H1 (cell line): Measurements from ENCODE around the gene HS3ST5. TPM values are rescaled to one million over a fixed set of nuclear protein-coding genes. Genes with fewer than 3 reads are reported as not detected.

ENCODE experiments used
- CTCF ChIA-PET: fragments of 300-600 bp; sonication (Branson Sonifier 250); formaldehyde crosslinking; loops from one replicate; lab custom pipeline; 2021; ENCODE audit not compliant: partially characterized antibody; lab: Charles Lee
- POLR2A ChIA-PET: fragments of 300-600 bp; sonication (Branson Sonifier 250); formaldehyde crosslinking; loops from one replicate; lab custom pipeline; 2021; ENCODE audit warnings: inconsistent platforms; ENCODE audit not compliant: partially characterized antibody; lab: Charles Lee
- DNase-seq, 2 experiments: peaks; one replicate each; pipeline versions ENCODE4 v3.0.0 to v3.0.0-alpha.2; 2010 to 2022; ENCODE audit warnings: low spot score in 2 of 2, low read depth in 1 of 2, mixed read lengths in 1 of 2
- FAIRE-seq: peaks from 2 replicates; lab custom pipeline; 2011; peaks lifted over from hg19 to GRCh38; lab: Jason Lieb, UNC
- H2AFZ ChIP-seq: 2 replicates; pipeline ENCODE4 v1.8.1; 2012; ENCODE audit warnings: low read length, inconsistent platforms
- H2AK5ac ChIP-seq: 2 replicates; pipeline ENCODE4 v1.6.1; 2013; ENCODE audit warnings: low read depth, low read length
- H2BK120ac ChIP-seq: replicated peaks from 2 replicates; pipeline ENCODE3; 2013; ENCODE audit warnings: low read depth, low read length, inconsistent platforms
- H2BK12ac ChIP-seq: 2 replicates; pipeline ENCODE4 v1.6.1; 2013; ENCODE audit warnings: low read depth, low read length
- H2BK15ac ChIP-seq: 2 replicates; pipeline ENCODE4 v1.6.1; 2013; ENCODE audit warnings: low read length
- H2BK20ac ChIP-seq: 2 replicates; pipeline ENCODE4 v1.6.1; 2013; ENCODE audit warnings: low read length
- H2BK5ac ChIP-seq: 2 replicates; pipeline ENCODE4 v1.6.1; 2013; ENCODE audit warnings: low read depth, low read length
- H3K14ac ChIP-seq: 2 replicates; pipeline ENCODE4 v1.6.1; 2013; ENCODE audit warnings: inconsistent platforms; ENCODE audit not compliant: insufficient read length
- H3K18ac ChIP-seq: 2 replicates; pipeline ENCODE4 v1.6.1; 2013; ENCODE audit warnings: low read length; ENCODE audit errors: extremely low read depth
- H3K23ac ChIP-seq: 2 replicates; pipeline ENCODE4 v1.6.1; 2013; ENCODE audit warnings: inconsistent platforms; ENCODE audit not compliant: insufficient read length
- H3K23me2 ChIP-seq: 2 replicates; pipeline ENCODE4 v1.6.1; 2013; ENCODE audit warnings: low read depth, low read length
- H3K27ac ChIP-seq: 2 replicates; pipeline ENCODE4 v1.6.1; 2011; ENCODE audit warnings: low read depth, low read length, inconsistent platforms
- H3K27me3 ChIP-seq, 4 experiments: replicated peaks in 1 of 4; 1 replicate in 1 of 4; 2 replicates in 3 of 4; pipeline versions ENCODE4 v1.6.1 to v1.8.1; 2011 to 2013; ENCODE audit warnings: low read length in 3 of 4, mild to moderate bottlenecking in 3 of 4, inconsistent platforms in 2 of 4, mixed read lengths in 2 of 4, moderate library complexity in 1 of 4; ENCODE audit not compliant: control insufficient read depth in 3 of 4, insufficient read depth in 3 of 4; ENCODE audit errors: extremely low read depth in 1 of 4
- H3K36me3 ChIP-seq, 4 experiments: 2 replicates each; pipeline versions ENCODE4 v1.6.1 to v1.8.1; 2011 to 2013; ENCODE audit warnings: mild to moderate bottlenecking in 4 of 4, low read length in 3 of 4, moderate library complexity in 2 of 4, control low read depth in 1 of 4, inconsistent platforms in 1 of 4; ENCODE audit not compliant: insufficient read depth in 4 of 4, control insufficient read depth in 2 of 4
- H3K4ac ChIP-seq: replicated peaks from 2 replicates; pipeline ENCODE3; 2013; ENCODE audit warnings: low read length, low read depth, mixed read lengths, inconsistent platforms; ENCODE audit not compliant: insufficient read length
- H3K4me1 ChIP-seq, 4 experiments: replicated peaks in 1 of 4; 1 replicate in 1 of 4; 2 replicates in 3 of 4; pipeline versions ENCODE4 v1.6.1 to v1.8.1; 2011 to 2013; ENCODE audit warnings: low read length in 3 of 4, inconsistent platforms in 2 of 4, mixed read lengths in 1 of 4; ENCODE audit not compliant: insufficient read depth in 4 of 4, control insufficient read depth in 3 of 4
- H3K4me2 ChIP-seq, 2 experiments: 2 replicates each; pipeline versions ENCODE4 v1.6.1 to v1.8.1; 2011 to 2013; ENCODE audit warnings: low read depth in 2 of 2, low read length in 2 of 2, control low read depth in 1 of 2, inconsistent platforms in 1 of 2, mild to moderate bottlenecking in 1 of 2; ENCODE audit not compliant: insufficient read depth in 1 of 2
- H3K4me3 ChIP-seq, 4 experiments: fragments of 200-600, 300-600 bp in 1 of 4; sonication (generic), shearing (Covaris generic), sonication (Bioruptor Twin) in 1 of 4; 2 replicates each; pipeline versions ENCODE4 v1.5.1 to v1.8.1; 2011 to 2016; ENCODE audit warnings: low read length in 4 of 4, low read depth in 3 of 4, control low read depth in 2 of 4, inconsistent platforms in 2 of 4, mild to moderate bottlenecking in 2 of 4, mixed read lengths in 1 of 4, moderate library complexity in 1 of 4; ENCODE audit not compliant: insufficient read depth in 2 of 4; ENCODE audit errors: extremely low read depth in 1 of 4
- H3K56ac ChIP-seq: replicated peaks from 2 replicates; pipeline ENCODE3; 2013; ENCODE audit warnings: low read depth, mild to moderate bottlenecking, mixed read lengths, low read length, inconsistent platforms; ENCODE audit not compliant: insufficient read length
- H3K79me1 ChIP-seq: 2 replicates; pipeline ENCODE4 v1.6.1; 2013; ENCODE audit warnings: low read depth, low read length, control low read depth
- H3K79me2 ChIP-seq, 2 experiments: 2 replicates each; pipeline versions ENCODE4 v1.6.1 to v1.8.1; 2012 to 2013; ENCODE audit warnings: low read length in 2 of 2, mild to moderate bottlenecking in 2 of 2, inconsistent platforms in 1 of 2; ENCODE audit not compliant: insufficient read depth in 2 of 2, control insufficient read depth in 1 of 2
- H3K9ac ChIP-seq, 4 experiments: replicated peaks in 1 of 4; 1 replicate in 1 of 4; 2 replicates in 3 of 4; pipeline versions ENCODE4 v1.6.1 to v1.8.1; 2011 to 2013; ENCODE audit warnings: low read depth in 3 of 4, low read length in 3 of 4, control low read depth in 2 of 4, mild to moderate bottlenecking in 2 of 4, moderate library complexity in 2 of 4, inconsistent platforms in 1 of 4; ENCODE audit errors: extremely low read depth in 1 of 4
- H3K9me3 ChIP-seq, 2 experiments: 2 replicates each; pipeline versions ENCODE4 v1.6.1 to v1.8.1; 2012 to 2013; ENCODE audit warnings: mild to moderate bottlenecking in 2 of 2, moderate library complexity in 2 of 2, control low read depth in 1 of 2, inconsistent platforms in 1 of 2, low read depth in 1 of 2, low read length in 1 of 2, mixed read lengths in 1 of 2; ENCODE audit not compliant: insufficient read depth in 2 of 2
- H4K20me1 ChIP-seq, 2 experiments: replicated peaks in 1 of 2; 2 replicates each; pipeline versions ENCODE3 to v1.8.1; 2011 to 2013; ENCODE audit warnings: inconsistent platforms in 2 of 2, low read length in 2 of 2, mild to moderate bottlenecking in 1 of 2; ENCODE audit not compliant: insufficient read depth in 2 of 2, control insufficient read depth in 1 of 2
- H4K5ac ChIP-seq: 2 replicates; pipeline ENCODE4 v1.6.1; 2013; ENCODE audit warnings: low read length, low read depth, mixed read lengths, inconsistent platforms; ENCODE audit not compliant: insufficient read length
- H4K8ac ChIP-seq: 2 replicates; pipeline ENCODE4 v1.8.0; 2013; ENCODE audit warnings: mild to moderate bottlenecking, moderate library complexity, low read length, inconsistent platforms; ENCODE audit not compliant: insufficient read depth; ENCODE audit errors: extremely low read depth
- H4K91ac ChIP-seq: replicated peaks from 2 replicates; pipeline ENCODE3; 2013; ENCODE audit warnings: low read length, mixed read lengths, inconsistent platforms; ENCODE audit not compliant: insufficient read length
- CBX5 ChIP-seq: fragments of 300-800, 300-1000 bp; sonication (generic); IDR thresholded peaks from 2 replicates; pipeline ENCODE4 v1.7.1; 2016; ENCODE audit warnings: antibody characterized with exemption, low read length, low read depth
- EP300 ChIP-seq, 2 experiments: IDR thresholded peaks; 1 replicate in 1 of 2; 2 replicates in 1 of 2; pipeline ENCODE4 v1.6.1; 2011 to 2012; ENCODE audit warnings: low read depth in 2 of 2, low read length in 2 of 2, mild to moderate bottlenecking in 2 of 2, borderline replicate concordance in 1 of 2, inconsistent platforms in 1 of 2, moderate library complexity in 1 of 2
- GABPA ChIP-seq: IDR thresholded peaks from 2 replicates; pipeline ENCODE4 v1.6.1; 2011; ENCODE audit warnings: mild to moderate bottlenecking, low read length, moderate library complexity, borderline replicate concordance; ENCODE audit not compliant: insufficient read depth
- KDM4A ChIP-seq: IDR thresholded peaks from one replicate; pipeline ENCODE4 v1.7.1; 2012; ENCODE audit warnings: low read depth, mild to moderate bottlenecking, moderate library complexity, low read length, inconsistent platforms; ENCODE audit not compliant: severe bottlenecking
- RBBP5 ChIP-seq: IDR thresholded peaks from 2 replicates; pipeline ENCODE4 v1.7.1; 2012; ENCODE audit warnings: low read depth, mild to moderate bottlenecking, inconsistent platforms, low read length, moderate library complexity, borderline replicate concordance
- SP1 ChIP-seq: IDR thresholded peaks from 2 replicates; pipeline ENCODE4 v1.6.1; 2011; ENCODE audit warnings: low read depth, low read length
- TBP ChIP-seq: IDR thresholded peaks from 2 replicates; pipeline ENCODE4 v1.6.1; 2011; ENCODE audit warnings: low read depth, low read length, improper control_type of control experiment
- ZNF274 ChIP-seq: IDR thresholded peaks from 2 replicates; pipeline ENCODE4 v1.7.0; 2012; ENCODE audit warnings: low read length, borderline replicate concordance; ENCODE audit errors: extremely low read depth
- WGBS, 2 experiments: shearing (Covaris generic) in 1 of 2; methylation state at CpG; one replicate each; pipeline versions ENCODE4 v1.1.6 to v1.1.7; 2013 to 2015; ENCODE audit warnings: low lambda C conversion rate in 2 of 2, mixed read lengths in 2 of 2, inconsistent platforms in 1 of 2, low coverage in 1 of 2, missing lambda C conversion rate in 1 of 2; ENCODE audit not compliant: insufficient replicate concordance in 2 of 2, insufficient coverage in 1 of 2, insufficient read length in 1 of 2; ENCODE audit errors: extremely low coverage in 1 of 2, missing lambda C conversion rate in 1 of 2; 5-methylcytosine and 5-hydroxymethylcytosine counted together
- polyA plus RNA-seq, 7 experiments: library from polyadenylated mRNA; depleted of rRNA in 3 of 7; stranded (reverse) in 5 of 7; unstranded in 2 of 7; fragments of >200 nt in 5 of 7; fragments of 200-250 nt in 2 of 7; gene quantifications; 1 replicate in 5 of 7; 2 replicates in 1 of 7; 4 replicates in 1 of 7; pipeline versions ENCODE4 v1.2.1 to v1.2.3, GENCODE V29; 2011 to 2013; ENCODE audit warnings: missing spikeins in 2 of 7, mixed read lengths in 2 of 7
- total RNA-seq: library from RNA; stranded (reverse); fragmentation: NEBNext Ultra II Directional; extraction: Animal tissue kit (Norgen Biotek cat#: 25700); gene quantifications from 2 replicates; pipeline ENCODE4 v1.2.1, GENCODE V29; 2021
- TF ChIP-seq, protein P1 (sequence below): IDR thresholded peaks from 2 replicates; pipeline ENCODE4 v1.6.1; 2012; ENCODE audit warnings: inconsistent platforms
- TF ChIP-seq, protein P2 (sequence below), 3 experiments: IDR thresholded peaks; 1 replicate in 2 of 3; 2 replicates in 1 of 3; pipeline versions ENCODE4 v1.5.1 to v1.6.1; 2011; ENCODE audit warnings: low read length in 3 of 3, mild to moderate bottlenecking in 3 of 3, inconsistent platforms in 2 of 3, low read depth in 1 of 3, moderate library complexity in 1 of 3; ENCODE audit not compliant: insufficient read depth in 1 of 3; ENCODE audit errors: control extremely low read depth in 1 of 3

The HS3ST5 gene
- total and polyA plus RNA-seq, 2 of the 8 experiments (the other 6 are each of a cell fraction or from before 2014, with no cell fraction given) = 1.2 to 9.9 TPM

DNA sequence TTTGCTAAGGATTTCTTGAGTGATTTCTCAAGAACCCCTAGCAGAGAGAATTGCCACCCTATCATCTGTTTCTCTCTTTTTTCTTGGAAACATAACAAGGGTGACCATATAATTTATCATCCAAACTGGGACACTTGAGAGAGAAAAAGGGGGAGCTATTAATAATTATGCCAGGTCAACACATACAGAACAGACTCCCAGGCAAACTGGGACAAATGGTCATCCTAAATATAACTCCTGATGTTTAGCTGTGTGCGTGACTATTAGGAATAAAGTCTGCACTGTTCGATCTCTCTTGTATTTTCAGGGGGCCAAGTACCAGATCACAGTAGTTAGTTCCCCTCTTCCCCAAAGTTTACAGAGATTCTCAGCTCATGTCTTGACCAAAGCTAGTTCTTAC lies 11.7 kb upstream of the HS3ST5 start:
- CTCF ChIA-PET = interaction anchor here (0.9 kb wide), 1 partner anchor 11 kb away, joined by 6 read pairs; the partner anchor contains the start of gene HS3ST5
- Histone ChIP-seq H2BK20ac (no peak overlapping the region), H2AK5ac (no peak overlapping the region), H3K23ac (no peak overlapping the region), H3K4me3 (no peak overlapping the region), H3K23me2 (no peaks in the 10 kb centered on the region), H3K4ac (no peak overlapping the region), H4K5ac (no peak overlapping the region), H4K8ac (no peak overlapping the region), H3K14ac (no peak overlapping the region), H3K79me2 (no peaks in the 10 kb centered on the region; a peak in 1 of 4 replicates), H2BK120ac (no peak overlapping the region), H3K18ac (no peak overlapping the region), H3K9ac (no peak overlapping the region), H3K79me1 (no peaks in the 10 kb centered on the region), H3K9me3 (0 out of 4 replicates have a peak, but pooled peaks cover 0 to 2% of the 10 kb centered on the region in 2 experiments), H2BK5ac (no peak overlapping the region), H2BK15ac (no peak overlapping the region), H3K27me3 (no peaks in the 10 kb centered on the region), H2BK12ac (no peak overlapping the region), H3K56ac (no peak overlapping the region), H4K91ac (no peak overlapping the region), H3K36me3 (peaks cover 0 to 4% (median 0%) of the 10 kb centered on the region in 4 experiments; a peak in 1 of 8 replicates), H4K20me1 (no peaks in the 10 kb centered on the region), H3K4me2 (no peak overlapping the region), H2AFZ (no peak overlapping the region), H3K4me1 (no peaks in the 10 kb centered on the region), H3K27ac (no peak overlapping the region)
- no peak for FAIRE-seq
- 95% methylated on average over 2 of the region's 2 CpGs; no CpG with 5 or more reads in 1 of the 2 experiments for WGBS, 2 experiments
- POLR2A ChIA-PET = interaction anchor here (0.7 to 1.3 kb wide), 3 partner anchors 31 to 60 kb away, joined by 3 to 4 read pairs (median 3); no protein-coding TSS in a partner anchor
- DNase-seq = no peak
- TF ChIP-seq EP300 (IDR thresholded peaks at IDR 0.05; ENCODE audit: borderline replicate concordance in 1 of 2, low read depth in 2 of 2, low read length in 2 of 2) = no peak
- no peak for TF ChIP-seq CBX5
- TF ChIP-seq GABPA = no peak
- TF ChIP-seq SP1 = no peak
- TF ChIP-seq, protein P1, sequence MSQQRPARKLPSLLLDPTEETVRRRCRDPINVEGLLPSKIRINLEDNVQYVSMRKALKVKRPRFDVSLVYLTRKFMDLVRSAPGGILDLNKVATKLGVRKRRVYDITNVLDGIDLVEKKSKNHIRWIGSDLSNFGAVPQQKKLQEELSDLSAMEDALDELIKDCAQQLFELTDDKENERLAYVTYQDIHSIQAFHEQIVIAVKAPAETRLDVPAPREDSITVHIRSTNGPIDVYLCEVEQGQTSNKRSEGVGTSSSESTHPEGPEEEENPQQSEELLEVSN = no peak
- TF ChIP-seq KDM4A = no peak
- TF ChIP-seq TBP = no peak
- no peak for TF ChIP-seq ZNF274
- TF ChIP-seq, protein P2, sequence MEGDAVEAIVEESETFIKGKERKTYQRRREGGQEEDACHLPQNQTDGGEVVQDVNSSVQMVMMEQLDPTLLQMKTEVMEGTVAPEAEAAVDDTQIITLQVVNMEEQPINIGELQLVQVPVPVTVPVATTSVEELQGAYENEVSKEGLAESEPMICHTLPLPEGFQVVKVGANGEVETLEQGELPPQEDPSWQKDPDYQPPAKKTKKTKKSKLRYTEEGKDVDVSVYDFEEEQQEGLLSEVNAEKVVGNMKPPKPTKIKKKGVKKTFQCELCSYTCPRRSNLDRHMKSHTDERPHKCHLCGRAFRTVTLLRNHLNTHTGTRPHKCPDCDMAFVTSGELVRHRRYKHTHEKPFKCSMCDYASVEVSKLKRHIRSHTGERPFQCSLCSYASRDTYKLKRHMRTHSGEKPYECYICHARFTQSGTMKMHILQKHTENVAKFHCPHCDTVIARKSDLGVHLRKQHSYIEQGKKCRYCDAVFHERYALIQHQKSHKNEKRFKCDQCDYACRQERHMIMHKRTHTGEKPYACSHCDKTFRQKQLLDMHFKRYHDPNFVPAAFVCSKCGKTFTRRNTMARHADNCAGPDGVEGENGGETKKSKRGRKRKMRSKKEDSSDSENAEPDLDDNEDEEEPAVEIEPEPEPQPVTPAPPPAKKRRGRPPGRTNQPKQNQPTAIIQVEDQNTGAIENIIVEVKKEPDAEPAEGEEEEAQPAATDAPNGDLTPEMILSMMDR (IDR thresholded peaks at IDR 0.05; ENCODE audit: control extremely low read depth in 1 of 3, insufficient read depth in 1 of 3, low read depth in 1 of 3, low read length in 3 of 3) = no peak
- no peak for TF ChIP-seq RBBP5
